ENCODE data around the gene HIVEP3.

GRCh38 chr1:41615316-41615715 is 303.4 kb downstream of the HIVEP3 start:
- TF ChIP-seq EZH2 (IDR thresholded peaks at IDR 0.05; ENCODE audit: borderline replicate concordance, low read length) (no peak), CTCF (IDR thresholded peaks at IDR 0.05; ENCODE audit: low read length) (no peak; the same call in 1 of the 2 replicates)

Data from OCI-LY1 (cell line).